Ovary (tissue), 3 donors: Measurements from ENCODE around the gene SECISBP2L.

Experiments used
- EP300 ChIP-seq: sonication (generic); formaldehyde crosslinking; IDR thresholded peaks from one replicate; pipeline ENCODE4 v1.6.1; 2017; ENCODE audit warnings: antibody characterized with exemption
- POLR2A ChIP-seq: fragments of 450-650 bp; IDR thresholded peaks from one replicate; pipeline ENCODE4 v1.6.1; 2017; ENCODE audit warnings: antibody characterized with exemption, mild to moderate bottlenecking, moderate library complexity
- TF ChIP-seq, protein P1 (sequence below), 3 donors: fragments of 450-650 bp in 2 of 3; fragments of 200-600 bp in 1 of 3; IDR thresholded peaks; one replicate each; pipeline versions ENCODE4 v1.5.1 to v1.8.0; 2016 to 2022; ENCODE audit warnings: antibody characterized with exemption in 3 of 3, mild to moderate bottlenecking in 1 of 3
- donor health status: DM: no; HTN: no; CAD: no.

DNA sequence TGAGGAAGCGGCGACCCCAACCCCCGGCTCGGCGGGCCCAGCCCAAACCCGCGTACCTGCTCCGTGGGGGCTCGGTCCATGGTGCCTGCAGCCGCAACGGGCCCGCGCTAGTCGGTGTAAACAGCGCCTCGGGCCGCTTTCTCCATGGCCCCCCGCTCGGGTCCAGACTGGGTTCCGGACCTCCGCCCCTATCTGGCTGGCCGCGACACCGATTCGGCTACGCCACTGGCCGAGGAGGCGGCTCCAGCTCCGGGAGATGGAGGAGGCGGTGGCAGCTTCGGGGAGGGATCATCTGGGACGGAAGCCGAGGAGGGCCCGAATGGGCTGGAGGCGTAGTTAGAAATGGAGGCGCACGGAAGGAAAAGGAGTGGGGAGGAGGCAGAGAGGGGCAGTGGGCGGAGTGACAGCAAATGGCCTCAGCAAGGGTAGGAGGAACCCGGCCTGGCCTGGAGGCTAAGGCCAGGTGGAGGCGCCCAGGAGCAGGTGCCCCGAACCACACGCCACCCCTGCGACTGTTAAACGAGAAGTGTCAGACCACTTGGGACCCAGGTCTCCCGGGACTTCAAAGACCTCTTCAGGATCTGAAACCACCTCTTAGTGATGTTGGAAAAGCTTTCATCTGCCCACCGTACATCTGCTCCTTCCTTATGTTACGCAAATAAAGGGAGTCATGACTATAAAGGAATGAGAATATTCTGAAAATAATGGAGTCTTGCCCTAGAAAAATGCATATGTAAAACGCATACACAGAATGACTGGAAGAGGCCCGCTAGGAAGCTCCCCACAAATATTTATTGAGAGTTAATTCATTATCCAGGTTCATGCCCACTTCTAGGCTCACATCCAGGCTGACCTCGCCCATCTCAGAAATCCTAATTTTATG, at the start of gene SECISBP2L:
- TF ChIP-seq, protein P1, sequence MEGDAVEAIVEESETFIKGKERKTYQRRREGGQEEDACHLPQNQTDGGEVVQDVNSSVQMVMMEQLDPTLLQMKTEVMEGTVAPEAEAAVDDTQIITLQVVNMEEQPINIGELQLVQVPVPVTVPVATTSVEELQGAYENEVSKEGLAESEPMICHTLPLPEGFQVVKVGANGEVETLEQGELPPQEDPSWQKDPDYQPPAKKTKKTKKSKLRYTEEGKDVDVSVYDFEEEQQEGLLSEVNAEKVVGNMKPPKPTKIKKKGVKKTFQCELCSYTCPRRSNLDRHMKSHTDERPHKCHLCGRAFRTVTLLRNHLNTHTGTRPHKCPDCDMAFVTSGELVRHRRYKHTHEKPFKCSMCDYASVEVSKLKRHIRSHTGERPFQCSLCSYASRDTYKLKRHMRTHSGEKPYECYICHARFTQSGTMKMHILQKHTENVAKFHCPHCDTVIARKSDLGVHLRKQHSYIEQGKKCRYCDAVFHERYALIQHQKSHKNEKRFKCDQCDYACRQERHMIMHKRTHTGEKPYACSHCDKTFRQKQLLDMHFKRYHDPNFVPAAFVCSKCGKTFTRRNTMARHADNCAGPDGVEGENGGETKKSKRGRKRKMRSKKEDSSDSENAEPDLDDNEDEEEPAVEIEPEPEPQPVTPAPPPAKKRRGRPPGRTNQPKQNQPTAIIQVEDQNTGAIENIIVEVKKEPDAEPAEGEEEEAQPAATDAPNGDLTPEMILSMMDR (IDR thresholded peaks at IDR 0.05) = peak in 1 of 3 donors; percentile 18
- TF ChIP-seq POLR2A = peak; percentile 51
- no peak for TF ChIP-seq EP300
